HEK293 (cell line): ENCODE data around the gene GPBAR1.

Experiments
- CTCF ChIA-PET: fragments of 350-600 bp; formaldehyde crosslinking; extraction: SDS; loops from one replicate; lab custom pipeline; 2021; ENCODE audit warnings: antibody characterized with exemption; lab: Yijun Ruan, JAX
- POLR2A ChIA-PET: fragments of 300-600 bp; formaldehyde crosslinking; extraction: SDS; loops from one replicate; lab custom pipeline; 2020; ENCODE audit warnings: antibody characterized with exemption, inconsistent platforms; lab: Yijun Ruan, JAX
- H3K27ac ChIP-seq: fragments of 200-500 bp; sonication (Bioruptor generic); 2 replicates; pipeline ENCODE4 v1.5.1; 2014; ENCODE audit warnings: low read depth, low read length, control low read depth, inconsistent platforms; ENCODE audit errors: extremely low read depth
- H3K36me3 ChIP-seq, 2 experiments: fragments of 200-500 bp in 1 of 2; sonication (Bioruptor generic) in 1 of 2; 1 replicate in 1 of 2; 2 replicates in 1 of 2; pipeline ENCODE4 v1.5.1; 2014 to 2017; ENCODE audit warnings: inconsistent platforms in 2 of 2, low read length in 2 of 2; ENCODE audit not compliant: control insufficient read depth in 2 of 2, insufficient read depth in 1 of 2
- H3K4me1 ChIP-seq: fragments of 200-500 bp; sonication (Bioruptor generic); 2 replicates; pipeline ENCODE4 v1.5.1; 2014; ENCODE audit warnings: mild to moderate bottlenecking, low read length, inconsistent platforms; ENCODE audit not compliant: control insufficient read depth, insufficient read depth
- H3K4me3 ChIP-seq: 2 replicates; pipeline ENCODE4 v1.5.1; 2011; ENCODE audit warnings: low read depth, mild to moderate bottlenecking, control low read depth, low read length, moderate library complexity
- H3K9me3 ChIP-seq: fragments of 200-500 bp; sonication (Bioruptor generic); 2 replicates; pipeline ENCODE4 v1.5.1; 2014; ENCODE audit warnings: low read depth, low read length, inconsistent platforms; ENCODE audit not compliant: control insufficient read depth, insufficient read depth
- EGR2 ChIP-seq: fragments of 450-650 bp; formaldehyde crosslinking; IDR thresholded peaks from 2 replicates; pipeline ENCODE4 v1.5.1; 2016; ENCODE audit warnings: low read depth, missing biosample characterization, missing genetic modification characterization
- GLI4 ChIP-seq: fragments of 450-650 bp; formaldehyde crosslinking; IDR thresholded peaks from 2 replicates; pipeline ENCODE4 v1.5.1; 2016; ENCODE audit warnings: missing biosample characterization, missing genetic modification characterization
- HOXD13 ChIP-seq: sonication (generic); formaldehyde crosslinking; IDR thresholded peaks from 2 replicates; pipeline ENCODE4 v1.8.0; 2022; ENCODE audit warnings: missing genetic modification reagents, borderline replicate concordance
- KLF9 ChIP-seq: fragments of 450-650 bp; formaldehyde crosslinking; IDR thresholded peaks from 2 replicates; pipeline ENCODE4 v1.5.1; 2016; ENCODE audit warnings: missing biosample characterization, missing genetic modification characterization, low read depth
- MEIS1 ChIP-seq: sonication (generic); formaldehyde crosslinking; IDR thresholded peaks from 2 replicates; pipeline ENCODE4 v1.8.1; 2022; ENCODE audit warnings: missing genetic modification reagents, mild to moderate bottlenecking, borderline replicate concordance
- RBAK ChIP-seq: fragments of 450-650 bp; formaldehyde crosslinking; IDR thresholded peaks from 2 replicates; pipeline ENCODE4 v1.5.1; 2016; ENCODE audit warnings: missing biosample characterization, missing genetic modification characterization
- YY1 ChIP-seq: fragments of 450-650 bp; formaldehyde crosslinking; IDR thresholded peaks from 2 replicates; pipeline ENCODE4 v1.5.1; 2018; ENCODE audit warnings: missing biosample characterization, missing genetic modification characterization
- ZNF214 ChIP-seq: fragments of 450-650 bp; formaldehyde crosslinking; IDR thresholded peaks from 2 replicates; pipeline ENCODE4 v1.5.1; 2017; ENCODE audit warnings: missing biosample characterization, mild to moderate bottlenecking, missing genetic modification characterization, borderline replicate concordance
- ZNF223 ChIP-seq: fragments of 450-650 bp; formaldehyde crosslinking; IDR thresholded peaks from 2 replicates; pipeline ENCODE4 v1.5.1; 2016; ENCODE audit warnings: missing biosample characterization, missing genetic modification characterization
- ZNF366 ChIP-seq: fragments of 450-650 bp; formaldehyde crosslinking; conservative IDR thresholded peaks from 2 replicates; pipeline ENCODE4 v1.5.1; 2016; ENCODE audit warnings: missing biosample characterization, missing genetic modification characterization
- ZNF433 ChIP-seq: fragments of 450-650 bp; formaldehyde crosslinking; IDR thresholded peaks from 2 replicates; pipeline ENCODE4 v1.5.1; 2016; ENCODE audit warnings: missing biosample characterization, missing genetic modification characterization, low read depth
- ZNF48 ChIP-seq: fragments of 450-650 bp; formaldehyde crosslinking; IDR thresholded peaks from 2 replicates; pipeline ENCODE4 v1.5.1; 2016; ENCODE audit warnings: missing biosample characterization, missing genetic modification characterization
- ZNF530 ChIP-seq: fragments of 450-650 bp; formaldehyde crosslinking; IDR thresholded peaks from 2 replicates; pipeline ENCODE4 v1.5.1; 2016; ENCODE audit warnings: low read depth, missing biosample characterization, missing genetic modification characterization
- ZNF785 ChIP-seq: fragments of 450-650 bp; formaldehyde crosslinking; IDR thresholded peaks from 2 replicates; pipeline ENCODE4 v1.5.1; 2016; ENCODE audit warnings: missing biosample characterization, missing genetic modification characterization
- TF ChIP-seq, protein P1 (sequence below): fragments of 450-650 bp; formaldehyde crosslinking; conservative IDR thresholded peaks from 2 replicates; pipeline ENCODE4 v1.5.1; 2016; ENCODE audit warnings: low read depth, missing biosample characterization, missing genetic modification characterization
- TF ChIP-seq, protein P2 (sequence below): fragments of 450-650 bp; formaldehyde crosslinking; IDR thresholded peaks from 2 replicates; pipeline ENCODE4 v1.5.1; 2016; ENCODE audit warnings: missing biosample characterization, missing genetic modification characterization

Gene GPBAR1

GRCh38 chr2:218276986-218277755 is 16.4 kb downstream of the GPBAR1 start:
- peaks cover 4 to 84% of the 10 kb centered on the region in 2 experiments; a peak in 2 of 3 replicates for H3K36me3 ChIP-seq

GRCh38 chr2:218277921-218278320 is 17.1 kb downstream of the GPBAR1 start:
- H3K4me1 ChIP-seq = peaks cover 2% of the 10 kb centered on the region; the same call in 1 of the 2 replicates
- ChIA-PET POLR2A (interaction anchor here (1.0 kb wide), 1 partner anchor 9 kb away, joined by 3 read pairs; no protein-coding TSS in a partner anchor), CTCF (no interaction called here)
- no peaks in the 10 kb centered on the region for H3K9me3 ChIP-seq
- TF ChIP-seq, protein P1, sequence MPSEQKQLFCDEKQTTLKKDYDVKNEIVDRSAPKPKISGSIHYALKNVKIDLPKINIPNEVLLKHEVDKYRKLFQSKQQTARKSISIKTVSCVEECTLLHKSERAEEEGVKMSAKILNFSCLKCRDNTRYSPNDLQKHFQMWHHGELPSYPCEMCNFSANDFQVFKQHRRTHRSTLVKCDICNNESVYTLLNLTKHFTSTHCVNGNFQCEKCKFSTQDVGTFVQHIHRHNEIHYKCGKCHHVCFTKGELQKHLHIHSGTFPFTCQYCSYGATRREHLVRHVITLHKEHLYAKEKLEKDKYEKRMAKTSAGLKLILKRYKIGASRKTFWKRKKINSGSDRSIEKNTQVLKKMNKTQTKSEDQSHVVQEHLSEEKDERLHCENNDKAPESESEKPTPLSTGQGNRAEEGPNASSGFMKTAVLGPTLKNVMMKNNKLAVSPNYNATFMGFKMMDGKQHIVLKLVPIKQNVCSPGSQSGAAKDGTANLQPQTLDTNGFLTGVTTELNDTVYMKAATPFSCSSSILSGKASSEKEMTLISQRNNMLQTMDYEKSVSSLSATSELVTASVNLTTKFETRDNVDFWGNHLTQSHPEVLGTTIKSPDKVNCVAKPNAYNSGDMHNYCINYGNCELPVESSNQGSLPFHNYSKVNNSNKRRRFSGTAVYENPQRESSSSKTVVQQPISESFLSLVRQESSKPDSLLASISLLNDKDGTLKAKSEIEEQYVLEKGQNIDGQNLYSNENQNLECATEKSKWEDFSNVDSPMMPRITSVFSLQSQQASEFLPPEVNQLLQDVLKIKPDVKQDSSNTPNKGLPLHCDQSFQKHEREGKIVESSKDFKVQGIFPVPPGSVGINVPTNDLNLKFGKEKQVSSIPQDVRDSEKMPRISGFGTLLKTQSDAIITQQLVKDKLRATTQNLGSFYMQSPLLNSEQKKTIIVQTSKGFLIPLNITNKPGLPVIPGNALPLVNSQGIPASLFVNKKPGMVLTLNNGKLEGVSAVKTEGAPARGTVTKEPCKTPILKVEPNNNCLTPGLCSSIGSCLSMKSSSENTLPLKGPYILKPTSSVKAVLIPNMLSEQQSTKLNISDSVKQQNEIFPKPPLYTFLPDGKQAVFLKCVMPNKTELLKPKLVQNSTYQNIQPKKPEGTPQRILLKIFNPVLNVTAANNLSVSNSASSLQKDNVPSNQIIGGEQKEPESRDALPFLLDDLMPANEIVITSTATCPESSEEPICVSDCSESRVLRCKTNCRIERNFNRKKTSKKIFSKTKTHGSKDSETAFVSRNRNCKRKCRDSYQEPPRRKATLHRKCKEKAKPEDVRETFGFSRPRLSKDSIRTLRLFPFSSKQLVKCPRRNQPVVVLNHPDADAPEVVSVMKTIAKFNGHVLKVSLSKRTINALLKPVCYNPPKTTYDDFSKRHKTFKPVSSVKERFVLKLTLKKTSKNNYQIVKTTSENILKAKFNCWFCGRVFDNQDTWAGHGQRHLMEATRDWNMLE (tag by site-specific recombination) = no peak
- TF ChIP-seq GLI4 (tag by site-specific recombination) (no peak), ZNF433 (tag by site-specific recombination) (no peak), ZNF48 (no peak), KLF9 (no peak), YY1 (tag by site-specific recombination) (no peak), ZNF366 (tag by site-specific recombination) (no peak), ZNF530 (tag by site-specific recombination) (no peak), RBAK (tag by site-specific recombination) (no peak), ZNF785 (tag by site-specific recombination) (no peak), MEIS1 (no peak), ZNF223 (tag by site-specific recombination) (no peak), ZNF214 (no peak), HOXD13 (CRISPR knock-in tag) (no peak)
- H3K27ac ChIP-seq = no peak overlapping the region
- peaks cover 4 to 82% of the 10 kb centered on the region in 2 experiments; a peak in 2 of 3 replicates for H3K36me3 ChIP-seq
- no peak overlapping the region for H3K4me3 ChIP-seq

More at GRCh38 chr2:218276986-218277755, 16.4 kb downstream of the GPBAR1 start:
- no peak overlapping the region for H3K4me3 ChIP-seq
- no peaks in the 10 kb centered on the region for H3K9me3 ChIP-seq
- H3K27ac ChIP-seq = no peak overlapping the region
- H3K4me1 ChIP-seq = peaks cover 3% of the 10 kb centered on the region; the same call in 1 of the 2 replicates
- TF ChIP-seq EGR2 = no peak
- TF ChIP-seq, protein P2, sequence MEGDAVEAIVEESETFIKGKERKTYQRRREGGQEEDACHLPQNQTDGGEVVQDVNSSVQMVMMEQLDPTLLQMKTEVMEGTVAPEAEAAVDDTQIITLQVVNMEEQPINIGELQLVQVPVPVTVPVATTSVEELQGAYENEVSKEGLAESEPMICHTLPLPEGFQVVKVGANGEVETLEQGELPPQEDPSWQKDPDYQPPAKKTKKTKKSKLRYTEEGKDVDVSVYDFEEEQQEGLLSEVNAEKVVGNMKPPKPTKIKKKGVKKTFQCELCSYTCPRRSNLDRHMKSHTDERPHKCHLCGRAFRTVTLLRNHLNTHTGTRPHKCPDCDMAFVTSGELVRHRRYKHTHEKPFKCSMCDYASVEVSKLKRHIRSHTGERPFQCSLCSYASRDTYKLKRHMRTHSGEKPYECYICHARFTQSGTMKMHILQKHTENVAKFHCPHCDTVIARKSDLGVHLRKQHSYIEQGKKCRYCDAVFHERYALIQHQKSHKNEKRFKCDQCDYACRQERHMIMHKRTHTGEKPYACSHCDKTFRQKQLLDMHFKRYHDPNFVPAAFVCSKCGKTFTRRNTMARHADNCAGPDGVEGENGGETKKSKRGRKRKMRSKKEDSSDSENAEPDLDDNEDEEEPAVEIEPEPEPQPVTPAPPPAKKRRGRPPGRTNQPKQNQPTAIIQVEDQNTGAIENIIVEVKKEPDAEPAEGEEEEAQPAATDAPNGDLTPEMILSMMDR (tag by site-specific recombination) = peak; percentile 31; the same call in 1 of the 2 replicates
- POLR2A ChIA-PET = interaction anchor here (0.5 to 1.4 kb wide), 2 partner anchors 10 to 46 kb away, joined by 5 to 7 read pairs; no protein-coding TSS in a partner anchor
- CTCF ChIA-PET = interaction anchor here (0.5 to 7.3 kb wide), 3 partner anchors 16 to 698 kb away, joined by 3 to 89 read pairs (median 3); partner anchors contain the start of gene TMBIM1
